ENCODE results near the gene FBL.

Gene FBL

DNA sequence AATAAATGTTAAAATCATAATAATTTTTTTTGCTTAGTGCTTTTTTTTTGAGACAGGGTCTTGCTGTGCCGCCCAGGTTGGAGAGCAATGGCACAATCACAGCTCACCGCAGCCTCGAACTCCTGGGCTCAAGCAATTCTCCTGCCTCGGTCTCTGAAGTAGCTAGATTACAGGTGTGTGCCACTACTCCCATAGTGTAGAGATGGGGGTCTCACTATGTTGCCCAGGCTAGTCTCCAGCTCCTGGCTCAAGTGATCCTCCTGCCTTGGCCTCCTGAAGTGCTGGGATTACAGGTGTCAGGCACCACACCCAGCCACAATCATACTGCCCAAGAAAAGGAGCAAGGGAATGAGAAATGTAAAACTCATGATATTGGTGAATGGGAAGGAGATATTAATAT lies 5.1 kb downstream of the FBL start:
- no peak for DNase-seq

DNA sequence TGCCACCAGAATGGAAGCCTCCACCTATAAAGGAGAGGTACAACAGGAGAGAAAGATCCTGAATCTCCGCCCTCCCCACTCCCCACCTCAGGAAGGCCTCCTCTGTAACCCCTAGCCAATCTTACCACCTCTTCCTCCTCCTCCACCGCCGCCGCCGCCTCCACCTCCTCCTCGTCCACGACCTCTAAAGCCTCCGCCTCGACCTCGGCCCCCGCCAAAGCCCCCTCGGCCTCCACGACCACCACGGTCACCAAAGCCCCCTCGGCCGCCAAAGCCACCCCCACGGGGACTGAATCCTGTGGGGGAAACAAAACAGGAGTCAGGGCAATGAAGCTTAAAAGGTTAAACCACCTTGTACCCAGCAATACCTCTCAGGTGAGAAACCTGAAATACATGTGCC lies 5.7 kb downstream of the FBL start:
- no peak for DNase-seq

DNA sequence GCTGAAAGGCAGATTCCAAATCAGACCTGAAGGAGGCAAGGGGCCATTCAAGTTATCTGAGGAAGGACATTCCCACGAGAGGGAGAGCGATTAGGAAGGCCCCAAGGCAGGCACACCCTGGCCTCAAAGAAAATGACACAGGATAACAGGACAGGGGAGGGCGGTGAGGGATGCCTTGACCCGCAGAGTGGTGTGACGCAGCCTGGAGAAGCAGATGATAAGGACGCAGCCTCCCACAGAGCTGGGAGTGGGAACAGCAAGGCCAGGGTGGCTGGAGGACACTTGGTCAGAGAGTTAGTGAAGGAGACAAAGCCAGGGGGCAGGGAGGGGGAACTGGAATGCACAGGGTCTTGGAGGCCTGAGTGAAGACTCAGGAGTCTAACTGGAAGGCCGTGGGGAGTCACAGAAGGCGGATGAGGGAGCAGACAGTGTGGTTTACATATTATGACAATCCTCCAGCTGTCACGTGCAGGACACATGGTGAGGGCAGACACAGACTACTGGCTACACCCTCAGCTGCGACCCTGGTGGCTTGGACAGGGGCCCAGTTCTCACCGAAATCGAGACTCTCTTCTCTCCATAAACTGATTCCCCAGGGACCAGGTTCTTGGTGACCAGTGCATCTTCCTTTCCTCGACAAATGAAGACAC lies 6.4 kb downstream of the FBL start:
- no peak for DNase-seq

DNA sequence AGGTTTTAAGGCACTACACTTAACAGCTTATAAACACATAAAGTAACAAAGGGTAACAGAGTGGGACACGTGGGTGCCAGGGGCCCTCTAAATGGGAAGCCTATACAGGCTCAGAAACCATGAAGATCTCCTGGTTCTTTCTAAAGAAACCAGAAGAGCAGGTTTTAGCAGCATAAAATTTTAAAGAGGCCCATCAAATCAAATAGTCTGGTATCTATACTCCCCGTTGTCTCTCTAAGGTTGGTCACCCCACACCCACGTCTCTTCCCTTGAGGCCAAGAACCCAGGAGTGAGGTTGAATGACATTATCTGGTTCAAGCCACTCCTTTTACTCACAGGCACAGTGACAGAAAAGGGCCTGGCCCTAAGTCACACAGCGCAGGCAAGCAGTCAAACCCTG lies 7.6 kb downstream of the FBL start:
- no peak for DNase-seq

DNA sequence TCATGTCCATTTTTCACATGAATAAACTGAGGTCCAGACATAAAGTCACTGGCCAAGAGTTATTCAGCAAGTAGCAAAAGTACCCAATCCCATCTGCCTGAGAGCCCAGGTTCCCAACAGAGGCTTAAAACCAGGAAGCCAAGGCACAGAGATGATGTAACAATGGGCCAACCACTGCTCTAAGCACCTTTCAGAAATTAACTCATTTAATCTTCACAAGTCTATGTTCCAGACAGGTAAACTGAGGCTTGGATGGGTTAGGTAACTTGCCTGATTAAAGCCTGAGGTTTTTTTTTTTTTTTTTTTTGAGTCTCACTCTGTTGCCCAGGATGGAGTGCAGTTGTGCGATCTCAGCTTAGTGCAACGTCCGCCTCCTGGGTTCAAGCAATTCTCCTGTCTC lies 8.2 kb downstream of the FBL start:
- no peak for DNase-seq

DNA sequence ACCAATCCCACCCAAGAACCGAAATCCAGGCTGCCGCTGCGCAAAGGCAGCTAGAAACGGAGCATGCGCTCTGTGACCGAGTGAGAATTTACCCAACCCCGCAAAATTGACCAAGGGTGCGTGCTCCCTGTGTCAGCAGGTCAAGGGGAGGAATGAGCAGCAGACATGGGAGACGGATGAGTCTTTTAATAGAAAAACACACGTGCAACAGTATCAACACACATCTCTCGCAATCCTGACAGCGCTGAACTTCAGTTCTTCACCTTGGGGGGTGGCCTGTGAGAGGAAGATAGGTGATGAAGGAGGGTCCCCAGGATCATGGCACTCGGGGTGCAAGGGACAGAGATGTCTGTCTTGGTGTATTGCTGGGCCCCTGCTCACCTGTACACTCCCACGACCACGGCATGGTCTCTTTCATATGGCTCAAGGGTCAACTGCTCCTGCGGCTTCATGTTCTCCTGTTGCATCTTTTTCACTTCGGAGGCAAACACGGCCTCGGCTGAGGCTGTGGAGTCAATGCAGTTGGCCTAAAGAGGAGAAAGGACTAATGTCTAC lies 11.8 kb downstream of the FBL start:
- no peak for DNase-seq

DNA sequence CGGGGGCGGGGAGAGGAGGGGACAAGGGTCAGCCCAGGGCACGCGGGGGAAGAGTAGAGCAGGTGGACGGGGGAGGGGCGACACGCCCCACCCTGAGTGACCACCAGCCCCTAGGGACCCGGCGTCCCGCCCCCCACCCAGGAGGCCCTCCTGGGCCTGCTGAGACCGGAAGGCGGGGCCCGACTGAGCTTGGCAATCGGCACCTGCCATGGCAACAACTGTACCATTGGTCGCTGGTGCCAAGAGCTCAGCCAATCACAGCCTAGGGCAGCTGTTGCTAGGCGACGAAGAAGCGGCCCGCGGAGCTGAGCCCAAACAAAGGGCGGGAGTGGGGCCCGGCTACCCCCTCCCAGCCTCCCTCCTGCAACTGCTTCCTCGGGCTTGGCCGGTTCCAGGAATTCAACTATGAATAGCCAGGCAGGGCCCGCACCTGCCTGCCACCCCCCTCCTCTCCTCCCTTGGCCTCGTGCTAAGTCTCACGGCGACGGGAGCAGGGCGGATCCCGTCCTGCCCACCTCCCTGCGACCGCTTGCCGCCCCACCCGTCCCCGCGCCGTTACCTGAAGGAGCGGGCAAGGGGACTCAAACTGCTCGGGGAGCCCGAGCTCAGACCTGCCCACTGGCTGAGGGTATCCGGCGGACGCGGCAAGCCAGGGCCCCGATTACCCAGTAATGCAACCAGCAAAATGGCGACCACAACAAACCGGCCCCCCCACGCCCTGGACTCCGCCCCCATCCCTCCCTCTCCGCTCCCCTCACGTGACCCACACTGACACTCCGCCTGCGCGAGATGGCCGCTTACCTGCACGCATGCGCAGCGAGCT lies 12.5 kb downstream of the FBL start, which contains the start of gene DYRK1B:
Gene DYRK1B, minus strand, starts transcription at position 699 of the 823 bp plus-strand sequence. CDS start 2,295 bp downstream, outside the sequence.
- DNase-seq, result peak; percentile 97

DNA sequence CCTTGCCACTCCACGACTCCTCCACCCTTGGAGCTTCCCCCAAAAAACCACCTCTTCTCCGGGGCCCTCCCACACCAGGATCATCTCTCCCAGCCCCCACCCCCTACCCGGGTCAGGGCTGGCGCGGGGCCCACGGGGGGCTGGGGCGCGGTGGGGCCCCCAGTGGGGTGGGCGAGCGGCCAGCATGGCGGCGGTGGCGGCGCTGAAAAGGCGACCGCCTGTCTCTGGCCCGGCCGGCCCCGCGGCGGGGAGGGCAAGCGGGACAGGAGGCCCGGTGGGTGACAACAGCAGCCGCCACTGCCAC lies 13.1 kb downstream of the FBL start:
- no peak for DNase-seq

DNA sequence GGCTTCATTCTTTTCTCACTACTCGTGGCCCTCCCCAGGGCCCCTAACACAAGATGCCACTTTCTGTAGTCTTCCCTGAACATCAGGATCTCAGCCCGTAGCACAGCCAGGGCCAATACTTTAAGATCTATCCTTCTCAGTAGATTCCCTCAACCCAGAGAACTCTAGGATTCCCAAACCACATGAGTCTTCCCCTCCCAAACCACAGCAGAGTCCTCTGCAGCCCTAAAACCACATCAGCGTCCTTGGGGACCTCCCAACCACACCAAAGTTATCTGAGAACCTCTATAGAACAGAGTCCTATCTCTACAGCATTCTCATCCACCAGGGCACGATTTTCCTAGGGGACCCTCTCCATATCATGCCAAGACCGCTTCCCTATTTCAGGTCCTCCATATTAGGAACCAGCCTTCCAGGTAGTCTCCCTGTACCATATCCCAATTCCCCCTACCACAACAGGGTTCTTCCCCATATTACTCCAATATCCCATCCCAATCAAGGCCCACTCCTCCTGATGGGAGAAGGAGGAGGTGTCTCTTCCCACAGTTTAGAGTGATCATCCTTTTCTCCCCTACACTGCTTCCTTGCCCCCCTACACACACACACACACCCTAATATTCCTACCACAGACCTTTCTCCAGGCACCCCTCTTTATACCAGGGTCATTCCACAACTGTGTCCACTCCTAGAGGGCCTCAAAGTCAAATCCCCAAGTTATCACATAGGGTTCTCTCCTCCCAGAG lies 13.7 kb downstream of the FBL start:
- DNase-seq, result no peak

DNA sequence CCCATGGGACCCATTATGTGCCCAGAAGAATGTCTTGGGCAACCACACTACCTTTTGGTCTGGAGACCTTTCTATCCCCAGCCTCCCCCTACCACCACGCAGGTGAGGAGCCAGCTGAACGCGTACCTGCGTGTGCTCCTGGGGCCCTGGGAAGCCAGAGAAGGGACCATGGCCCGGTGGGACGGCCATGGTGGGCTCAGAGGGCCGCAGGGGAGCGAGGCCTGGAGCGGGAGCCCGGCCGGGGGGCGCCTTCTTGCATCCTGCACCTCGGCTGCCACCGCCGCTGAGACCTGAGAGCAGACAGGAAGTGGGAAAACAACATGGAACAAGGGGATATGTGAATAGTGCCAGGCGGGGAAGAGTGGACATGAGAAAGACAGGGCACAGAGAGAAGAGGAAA lies 14.5 kb downstream of the FBL start:
- DNase-seq, result no peak

DNA sequence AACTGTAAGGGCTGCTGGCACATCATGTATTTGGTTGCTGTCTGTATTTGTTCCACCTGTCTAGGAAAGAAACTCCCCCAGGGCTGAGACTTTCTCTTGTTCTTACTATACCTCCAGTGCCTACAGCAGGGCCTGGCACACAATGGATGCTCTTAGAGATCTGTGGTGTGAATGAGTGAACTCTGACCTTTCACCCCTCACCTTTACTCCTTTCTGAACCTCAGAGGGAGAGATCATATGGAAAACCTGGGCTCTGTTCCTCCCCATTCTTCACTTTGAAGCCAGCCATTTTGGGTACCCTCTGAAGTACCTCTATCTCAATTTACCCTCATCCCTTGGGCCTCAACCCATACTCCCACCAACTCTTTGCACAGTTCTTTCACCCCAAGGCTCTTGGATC lies 15.3 kb downstream of the FBL start:
- no peak for DNase-seq

DNA sequence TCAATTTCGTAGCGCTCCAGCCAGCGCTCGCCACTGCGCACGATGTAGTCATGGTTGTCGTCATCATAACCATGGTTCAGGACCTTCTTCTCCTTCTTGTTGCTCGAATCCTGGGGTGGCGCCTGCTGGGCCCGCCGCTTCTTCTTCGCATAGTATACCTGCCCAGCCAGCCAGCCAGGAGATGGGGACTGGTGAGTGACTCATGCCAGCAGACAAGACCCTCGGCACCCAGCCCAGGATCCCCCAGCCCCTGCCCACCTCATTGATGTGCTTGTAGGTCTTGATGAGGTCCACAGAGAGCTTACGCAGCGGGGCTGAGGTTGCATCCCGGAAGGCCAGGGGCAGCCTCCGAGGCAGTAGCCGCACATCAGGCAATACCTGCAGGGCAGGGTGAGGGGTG lies 15.8 kb downstream of the FBL start:
- no peak for DNase-seq

DNA sequence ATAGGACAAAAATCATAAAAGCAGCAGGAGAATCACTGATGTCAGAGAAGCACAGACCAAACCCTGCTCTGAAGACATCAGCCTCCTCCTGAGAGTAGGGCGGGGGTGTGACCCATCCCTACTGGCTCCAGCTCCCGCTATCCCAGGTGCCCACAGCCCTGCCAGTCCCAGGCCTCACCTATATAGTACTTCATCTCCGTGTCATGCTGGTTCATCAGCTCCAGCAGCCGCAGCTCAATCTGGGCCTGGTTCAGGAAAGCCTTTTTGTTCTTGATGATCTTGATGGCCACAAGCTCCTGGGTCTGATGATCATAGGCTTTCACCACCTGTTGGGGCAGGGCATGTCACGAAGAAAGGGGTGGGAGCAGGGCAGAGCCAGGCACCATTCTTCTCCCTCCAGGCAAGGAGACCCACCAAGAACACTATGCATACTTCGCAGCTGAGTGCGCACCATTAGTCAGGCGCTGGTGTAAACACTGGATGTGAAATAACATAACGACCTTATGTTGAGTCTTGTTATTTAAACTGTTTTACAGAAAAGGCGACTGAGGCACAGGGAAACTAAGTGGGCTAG lies 16.4 kb downstream of the FBL start:
- DNase-seq, result no peak

DNA sequence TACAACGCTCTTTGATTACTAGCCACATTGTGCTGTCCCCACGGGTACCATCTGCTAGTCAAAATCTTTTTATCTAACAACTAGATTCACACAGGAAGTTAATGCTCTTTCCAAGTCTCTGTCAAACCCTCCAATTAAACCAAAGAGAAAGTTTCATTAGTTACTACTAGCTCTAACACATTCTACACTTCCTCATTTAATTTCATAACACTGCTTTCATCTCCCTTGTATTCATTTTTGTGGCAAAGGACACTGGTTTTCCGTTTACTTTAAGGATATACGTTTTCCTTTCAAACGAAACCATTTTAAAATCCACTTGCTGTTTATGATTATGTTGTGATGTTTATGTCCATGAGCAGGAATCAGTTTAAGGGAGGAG lies 17.5 kb downstream of the FBL start:
- DNase-seq, result no peak

DNA sequence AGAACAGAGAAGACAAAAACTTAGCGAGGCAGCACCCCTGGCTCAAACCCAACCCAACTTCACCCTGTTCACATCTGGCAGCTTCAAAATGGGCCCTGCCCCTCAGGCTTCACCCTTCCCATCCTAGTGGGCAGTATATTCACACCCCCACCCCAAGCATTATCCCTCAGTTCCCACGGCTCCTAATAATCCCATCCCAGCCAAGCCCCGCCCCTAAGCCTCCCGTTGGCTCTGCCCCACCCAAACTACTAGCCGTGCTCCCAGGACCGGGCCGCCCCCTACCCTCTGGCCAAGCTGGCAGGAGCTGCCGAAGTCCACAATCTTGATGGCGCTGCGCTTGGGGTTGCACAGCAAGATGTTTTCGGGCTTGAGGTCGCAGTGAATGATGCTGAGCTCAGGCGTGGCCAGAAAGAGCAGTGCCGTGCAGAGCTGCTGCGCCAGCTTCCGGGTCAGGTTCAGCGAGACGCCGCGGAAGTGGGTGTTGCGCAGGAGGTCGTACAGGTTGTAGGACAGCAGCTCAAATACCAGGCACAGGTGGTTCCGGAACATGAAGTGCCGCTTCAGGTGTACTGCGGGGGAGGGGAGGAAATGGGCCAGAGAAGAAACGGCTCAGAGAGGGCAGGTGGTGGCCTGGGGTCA lies 18.0 kb downstream of the FBL start:
- no peak for DNase-seq

DNA sequence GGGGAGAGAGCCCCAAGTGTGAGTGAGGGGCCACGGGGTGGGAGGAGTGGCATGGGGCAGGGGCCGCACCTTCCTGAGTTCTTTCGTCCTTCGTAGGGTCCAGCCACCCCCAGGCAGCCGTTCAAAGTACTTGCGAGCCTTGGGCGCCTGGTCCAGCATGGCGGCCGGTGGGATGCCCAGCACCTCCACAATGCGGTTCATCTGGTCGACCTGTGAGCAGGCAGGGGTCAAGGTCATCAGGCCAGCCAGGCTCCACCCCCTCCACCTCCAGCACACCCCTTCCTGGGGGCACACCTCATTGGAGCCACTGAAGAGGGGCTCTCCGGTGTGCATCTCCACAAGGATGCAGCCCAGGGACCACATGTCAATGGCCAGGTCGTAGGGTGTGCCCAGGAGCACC lies 19.0 kb downstream of the FBL start:
- no peak for DNase-seq

DNA sequence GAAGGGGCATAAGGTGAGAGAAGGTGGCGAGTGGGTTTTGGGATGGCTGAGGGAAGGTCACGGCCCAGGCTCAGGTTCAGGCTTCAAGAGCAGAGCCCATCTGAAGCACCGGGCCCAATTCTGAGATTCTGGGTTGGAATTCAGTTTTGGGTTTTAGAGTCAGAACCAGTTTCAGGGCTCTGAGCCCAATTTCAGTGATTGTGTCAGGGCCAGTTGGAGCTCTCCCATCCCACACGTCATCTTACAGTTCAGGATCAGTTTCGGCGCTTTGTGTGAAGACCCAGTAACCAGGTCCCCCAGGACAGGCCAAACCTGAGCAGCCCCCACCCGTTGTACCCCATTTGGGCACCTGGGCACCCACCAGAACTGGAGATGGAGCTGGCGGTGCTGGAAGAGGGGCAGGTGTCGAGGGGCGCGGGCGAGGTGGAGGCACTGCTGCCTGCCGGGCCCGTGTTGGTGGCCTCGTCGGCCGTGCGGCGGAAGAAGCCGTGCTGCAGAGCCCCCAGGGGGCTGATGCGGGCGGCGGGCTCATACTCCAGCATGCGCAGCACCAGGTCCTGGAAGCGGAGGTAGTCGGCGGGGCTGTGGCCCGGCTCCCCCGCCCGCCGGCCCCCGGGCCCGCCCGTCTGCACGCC lies 19.8 kb downstream of the FBL start:
- no peak for DNase-seq

DNA sequence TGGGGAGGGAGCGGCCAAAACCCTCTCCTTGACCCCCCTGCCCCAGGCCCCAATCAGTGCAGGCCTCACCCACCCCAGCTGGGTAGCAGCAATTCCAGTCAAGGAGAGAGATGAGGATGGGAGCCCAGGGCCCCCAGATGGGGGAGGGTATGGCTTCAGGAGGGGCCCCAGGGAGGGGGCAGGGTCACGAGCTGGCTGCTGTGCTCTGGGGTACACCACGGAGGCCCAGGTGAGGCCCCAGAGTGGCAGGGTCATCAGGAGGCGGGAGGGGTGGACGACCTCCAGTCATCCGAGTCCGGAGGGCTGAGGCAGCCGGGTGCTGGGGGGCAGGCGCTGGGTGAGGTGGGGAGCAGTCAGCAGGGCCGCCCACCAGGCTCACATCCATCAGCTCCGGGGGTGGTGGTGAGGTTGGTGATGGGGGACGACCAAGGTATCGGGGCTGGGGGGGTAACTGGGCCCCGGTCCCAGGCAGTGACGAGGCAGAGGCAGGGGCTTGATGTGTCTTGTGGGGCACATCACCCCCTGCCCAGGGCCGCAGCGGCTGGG lies 20.6 kb downstream of the FBL start:
- no peak for DNase-seq

DNA sequence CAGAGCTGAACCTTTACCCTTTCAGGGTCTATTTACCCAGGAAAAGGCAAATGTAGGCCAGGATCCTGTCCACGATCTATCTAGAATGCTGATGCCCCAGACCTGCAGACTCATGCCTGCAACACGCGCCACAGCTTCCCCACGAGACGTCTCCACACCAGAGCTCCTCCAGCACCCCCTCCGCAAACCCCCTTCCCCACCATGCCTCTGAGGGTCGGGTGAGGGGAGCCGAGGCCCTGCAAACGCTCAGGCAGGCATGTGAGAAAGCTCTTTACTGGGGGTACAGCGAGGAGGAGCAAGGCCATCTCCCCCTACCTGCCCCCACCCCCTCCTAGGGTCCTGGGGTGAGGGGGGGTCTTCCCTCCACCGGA lies 21.1 kb downstream of the FBL start:
- DNase-seq, result no peak

DNA sequence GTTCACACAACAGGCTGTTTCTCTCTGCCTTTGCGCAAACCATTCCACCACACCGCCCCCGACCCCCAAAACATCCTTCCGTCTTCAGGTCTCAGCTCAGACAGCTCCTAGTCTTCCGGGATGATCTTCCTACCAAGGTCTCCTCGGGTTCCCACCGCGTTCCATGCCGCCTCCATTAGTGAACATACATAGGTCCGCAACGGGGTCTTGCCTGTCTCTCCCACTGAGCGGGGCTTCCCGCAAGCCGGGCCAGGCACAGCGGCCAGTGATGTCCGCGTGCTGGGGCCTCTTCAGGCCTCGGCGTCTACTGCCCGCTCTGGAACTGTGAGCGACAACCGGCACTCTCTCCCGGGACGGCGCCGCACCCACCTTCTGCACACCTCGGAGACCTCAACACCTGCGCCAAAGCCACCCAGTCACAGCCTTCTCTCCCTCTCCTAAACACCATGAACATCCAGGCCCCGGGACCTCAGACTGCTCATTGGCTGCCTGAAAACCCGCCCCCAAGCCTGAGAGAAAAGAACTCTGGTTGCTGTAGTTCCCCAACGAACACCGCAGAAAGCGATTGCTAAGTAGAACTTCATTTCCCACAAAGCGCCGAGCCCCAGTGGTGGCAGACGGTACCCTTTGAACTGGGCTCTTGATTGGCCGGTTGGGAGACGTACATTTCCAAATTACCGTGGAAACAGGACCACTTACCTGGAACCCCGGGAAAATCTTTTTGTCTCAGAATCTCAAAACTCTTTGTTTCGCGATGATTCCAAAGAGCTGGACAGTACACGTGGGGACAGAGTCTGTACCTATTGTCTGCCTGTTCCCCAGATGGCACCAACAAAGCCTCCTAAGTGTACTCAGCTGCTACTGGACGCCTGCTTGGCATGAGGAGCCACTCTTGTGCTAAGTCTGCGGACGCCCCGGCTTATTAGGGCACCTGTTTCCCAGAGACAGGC lies 21.8 kb downstream of the FBL start:
- peak; percentile 97 for DNase-seq

DNA sequence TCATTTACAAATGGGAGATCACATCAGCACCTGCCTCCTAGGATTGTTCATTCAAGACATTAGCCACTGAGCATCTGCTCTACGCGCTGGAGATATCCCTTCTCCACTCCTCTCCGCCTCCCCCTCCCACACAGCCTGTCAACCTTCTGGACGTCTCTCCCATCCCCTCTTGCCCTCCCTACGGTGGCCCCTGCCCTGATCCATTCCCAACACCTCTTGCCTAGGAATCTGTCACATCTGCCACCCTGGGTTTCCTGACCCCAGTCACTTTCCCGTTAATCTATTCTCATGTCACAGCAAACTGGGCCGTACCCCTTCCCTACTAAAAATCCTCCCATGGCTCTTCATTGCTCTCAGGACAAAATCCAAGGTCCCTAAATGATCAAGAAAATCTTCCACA lies 22.5 kb downstream of the FBL start:
- DNase-seq, result no peak
